Right lobe of liver (tissue), 6 donors: ENCODE data around the gene CORO2B. TPM values are rescaled to one million over a fixed set of nuclear protein-coding genes. Genes with fewer than 3 reads are reported as not detected.

Experiments used
- ATAC-seq, 4 donors: fragments of 200-7000 bp; cut with Tn5 transposase; one replicate each; pipeline ENCODE4 v1.9.1; 2020; ENCODE audit warnings: mild to moderate bottlenecking in 4 of 4, moderate library complexity in 4 of 4
- DNase-seq, 3 donors: peaks; one replicate each; pipeline ENCODE4 v3.0.0-alpha.2; 2020
- H3K27ac ChIP-seq, 3 donors: fragments of 200-600 bp; one replicate each; pipeline ENCODE4 v1.8.0; 2022
- H3K27me3 ChIP-seq, 2 donors: fragments of 200-600 bp; one replicate each; pipeline ENCODE4 v1.8.0; 2022
- H3K36me3 ChIP-seq, 4 donors: fragments of 200-600 bp; sonication (generic) in 1 of 4; one replicate each; pipeline versions ENCODE4 v1.5.1 to v1.8.0; 2017 to 2022; ENCODE audit warnings: control low read depth in 1 of 4
- H3K4me1 ChIP-seq, 4 donors: fragments of 200-600 bp; sonication (generic) in 1 of 4; one replicate each; pipeline versions ENCODE4 v1.5.1 to v1.8.0; 2017 to 2022; ENCODE audit warnings: control low read depth in 1 of 4
- H3K4me3 ChIP-seq, 3 donors: fragments of 200-600 bp; one replicate each; pipeline ENCODE4 v1.8.0; 2022
- H3K9me3 ChIP-seq, 4 donors: fragments of 200-600 bp; sonication (generic) in 1 of 4; one replicate each; pipeline versions ENCODE4 v1.5.1 to v1.8.0; 2017 to 2022; ENCODE audit warnings: control low read depth in 1 of 4
- CTCF ChIP-seq, 4 donors: fragments of 200-600 bp in 3 of 4; fragments of 450-650 bp in 1 of 4; IDR thresholded peaks; one replicate each; pipeline versions ENCODE4 v1.5.1 to v1.8.0; 2016 to 2022; ENCODE audit warnings: antibody characterized with exemption in 4 of 4, mild to moderate bottlenecking in 2 of 4
- POLR2A ChIP-seq: fragments of 450-650 bp; IDR thresholded peaks from one replicate; pipeline ENCODE4 v1.6.1; 2017; ENCODE audit warnings: antibody characterized with exemption, mild to moderate bottlenecking
- WGBS: methylation state at CpG from one replicate; pipeline ENCODE4 v1.1.6; 2018; ENCODE audit warnings: low coverage, low lambda C conversion rate; ENCODE audit not compliant: insufficient coverage; ENCODE audit errors: missing lambda C conversion rate; 5-methylcytosine and 5-hydroxymethylcytosine counted together
- intact Hi-C, 2 donors: fragments of 100-400 bp; cut with DNase I; formaldehyde crosslinking; loops; one replicate each; pipeline versions ENCODE4 v1.11.2 to v1.14.1; 2022
- total RNA-seq, 6 experiments: library from RNA; depleted of rRNA in 2 of 6; stranded (reverse); fragments of >200 nt in 2 of 6; fragmentation: NEBNext Ultra II Directional in 3 of 6; extraction: Animal tissue kit (Norgen Biotek cat#: 25700) in 3 of 6; gene quantifications; one replicate each; pipeline versions ENCODE4 v1.1.0 to v1.2.4, GENCODE V29; 2016 to 2023
- donor health status: DM: no; HTN: yes; CAD: no.
- donor health status: DM: no; HTN: no; CAD: no.
- donor health status: DM: no; HTN: no; CAD: no.
- donor health status: DM: no; HTN: yes; CAD: no.
- donor health status: DM: no; HTN: yes; CAD: no.

Gene CORO2B
- total RNA-seq, 6 experiments from 2014 or later, result 0.18 to 0.68 (median 0.41) TPM

DNA sequence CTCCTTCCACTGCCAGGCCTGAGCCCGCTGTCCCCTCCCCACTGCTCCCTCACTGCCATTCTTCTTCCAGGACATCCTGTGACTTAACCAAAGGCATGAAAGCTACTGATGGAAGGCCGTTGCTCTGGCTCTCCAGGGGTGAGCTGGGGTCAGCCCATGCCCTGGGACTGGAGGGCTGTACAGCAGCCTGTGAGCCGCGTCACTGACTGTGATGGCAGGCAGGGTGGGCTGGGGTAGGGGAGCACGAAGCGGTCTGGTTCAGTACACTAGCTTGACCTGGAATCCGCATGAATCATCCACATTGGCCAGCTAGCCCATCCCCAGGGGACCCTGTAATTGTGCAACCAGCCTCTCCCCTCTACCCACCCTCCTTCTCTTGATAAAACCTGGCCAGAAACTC, 30.8 kb downstream of the CORO2B start:
- WGBS, result 70% methylated on average over 4 of the region's 7 CpGs
- Histone ChIP-seq H3K36me3 (no peaks in the 10 kb centered on the region), H3K4me3 (no peak overlapping the region), H3K4me1 (no peaks in the 10 kb centered on the region), H3K9me3 (no peaks in the 10 kb centered on the region), H3K27me3 (no peaks in the 10 kb centered on the region), H3K27ac (no peak overlapping the region)
- ATAC-seq, result peak in 1 of 4 donors; percentile 34
- no peak for DNase-seq
- intact Hi-C loops, result no loop called here
- TF ChIP-seq CTCF (IDR thresholded peaks at IDR 0.05) (no peak), POLR2A (no peak)

DNA sequence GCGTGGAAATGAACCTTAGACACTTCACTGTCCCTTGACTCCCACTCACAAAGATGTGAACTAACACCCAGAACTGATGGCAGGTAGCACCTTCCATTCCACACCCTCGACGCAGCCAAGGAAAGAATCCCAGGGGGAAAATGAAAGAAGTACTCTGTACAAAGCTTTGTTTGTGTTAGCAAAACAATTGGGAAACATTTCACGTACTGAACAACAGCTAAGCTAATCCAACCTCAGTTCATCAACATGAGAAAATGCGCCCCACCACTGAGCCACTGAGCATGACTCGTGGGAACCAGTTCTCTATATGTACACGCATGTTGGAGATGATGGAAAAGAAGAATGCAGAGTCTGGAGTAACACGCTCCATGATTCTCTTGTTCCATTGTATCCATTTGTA, 32.0 kb downstream of the CORO2B start:
- no peaks in the 10 kb centered on the region for H3K4me1 ChIP-seq
- no peaks in the 10 kb centered on the region for H3K27me3 ChIP-seq
- no peaks in the 10 kb centered on the region for H3K9me3 ChIP-seq
- H3K36me3 ChIP-seq, result no peaks in the 10 kb centered on the region
- no peak for DNase-seq
- no peak for ATAC-seq
- H3K27ac ChIP-seq, result no peak overlapping the region
- WGBS, result 72% methylated on average over 8 of the region's 8 CpGs
- no peak overlapping the region for H3K4me3 ChIP-seq
- intact Hi-C loops, result no loop called here
- TF ChIP-seq POLR2A (no peak), CTCF (IDR thresholded peaks at IDR 0.05) (no peak)

DNA sequence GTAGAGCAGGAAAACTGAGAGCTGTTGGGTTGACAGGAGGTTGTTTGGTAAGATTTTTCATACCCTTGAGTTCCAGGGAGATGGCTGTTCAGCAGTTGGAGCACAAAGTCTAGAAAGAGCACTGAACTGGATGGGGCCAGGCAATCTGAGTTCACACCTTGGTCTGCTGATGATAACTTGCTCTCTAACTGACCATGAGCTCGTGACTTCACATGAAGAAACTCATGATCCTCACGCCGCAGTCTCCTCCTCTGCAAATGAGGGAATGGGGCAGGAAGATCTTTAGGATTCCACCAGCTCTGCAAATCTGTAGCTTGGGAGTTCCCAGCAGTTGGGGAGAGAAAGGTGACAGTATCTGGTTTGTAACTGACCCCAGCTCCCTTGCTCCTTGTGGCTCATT, 33.7 kb downstream of the CORO2B start:
- Histone ChIP-seq H3K27ac (no peak overlapping the region), H3K4me3 (no peak overlapping the region), H3K36me3 (no peaks in the 10 kb centered on the region), H3K4me1 (no peaks in the 10 kb centered on the region), H3K27me3 (no peaks in the 10 kb centered on the region), H3K9me3 (no peaks in the 10 kb centered on the region)
- TF ChIP-seq POLR2A, result no peak
- TF ChIP-seq CTCF (IDR thresholded peaks at IDR 0.05), result no peak
- intact Hi-C loops, result no loop called here
- DNase-seq (no peak), ATAC-seq (no peak)
- WGBS, result no CpG with 5 or more reads among the region's 3 CpGs

GRCh38 chr15:68612979-68613740, 34.4 kb downstream of the CORO2B start:
- intact Hi-C loops, result no loop called here
- Histone ChIP-seq H3K9me3 (no peaks in the 10 kb centered on the region), H3K36me3 (no peaks in the 10 kb centered on the region), H3K4me1 (peaks cover 0 to 2% (median 0%) of the 10 kb centered on the region in 4 donors), H3K4me3 (no peak overlapping the region), H3K27ac (no peak overlapping the region), H3K27me3 (no peaks in the 10 kb centered on the region)
- DNase-seq (no peak), ATAC-seq (no peak)
- WGBS, result 66% methylated on average over 5 of the region's 6 CpGs
- no peak for TF ChIP-seq CTCF (IDR thresholded peaks at IDR 0.05)
- no peak for TF ChIP-seq POLR2A
